ENCODE measurements around the gene HDAC4.

- no peak for TF ChIP-seq EZH2 (IDR thresholded peaks at IDR 0.05; ENCODE audit: borderline replicate concordance, insufficient read depth, low read depth, low read length, poor library complexity, severe bottlenecking)
- TF ChIP-seq CTCF (IDR thresholded peaks at IDR 0.05), result no peak
These were observed 88.7 kb downstream of the HDAC4 start for GRCh38 chr2:239312081-239312511.
